HUES64 (cell line): ENCODE data around the gene POP4.

ENCODE experiments used
- H3K27ac ChIP-seq: 2 replicates; pipeline ENCODE4 v1.7.0; 2013; ENCODE audit warnings: low read depth, low read length, inconsistent platforms
- H3K27me3 ChIP-seq: 2 replicates; pipeline ENCODE4 v1.6.1; 2013; ENCODE audit warnings: mild to moderate bottlenecking, low read length; ENCODE audit not compliant: insufficient read depth
- H3K36me3 ChIP-seq: 2 replicates; pipeline ENCODE4 v1.6.1; 2013; ENCODE audit warnings: mild to moderate bottlenecking, low read length; ENCODE audit not compliant: insufficient read depth
- H3K4me1 ChIP-seq: 2 replicates; pipeline ENCODE4 v1.6.1; 2013; ENCODE audit warnings: mild to moderate bottlenecking, low read length, moderate library complexity; ENCODE audit not compliant: insufficient read depth
- H3K4me3 ChIP-seq: 2 replicates; pipeline ENCODE4 v1.5.1; 2013; ENCODE audit warnings: mild to moderate bottlenecking, low read length, moderate library complexity
- H3K9ac ChIP-seq: 2 replicates; pipeline ENCODE4 v1.6.1; 2013; ENCODE audit warnings: mild to moderate bottlenecking, low read depth, low read length
- H3K9me3 ChIP-seq: 2 replicates; pipeline ENCODE4 v1.6.1; 2013; ENCODE audit warnings: low read depth, low read length; ENCODE audit not compliant: insufficient read depth
- WGBS: fragments of 150-250, 120-280 bp; methylation state at CpG from one replicate; pipeline ENCODE4 v1.1.7; 2013; ENCODE audit warnings: missing lambda C conversion rate; 5-methylcytosine and 5-hydroxymethylcytosine counted together

POP4 gene

GRCh38 chr19:29636553-29637360 lies 30.7 kb downstream of the POP4 start:
- no peak overlapping the region for H3K9ac ChIP-seq
- no peaks in the 10 kb centered on the region for H3K27me3 ChIP-seq
- 83% methylated on average over 11 of the region's 12 CpGs for WGBS
- no peaks in the 10 kb centered on the region for H3K36me3 ChIP-seq
- no peak overlapping the region for H3K27ac ChIP-seq
- no peaks in the 10 kb centered on the region; the same call in 1 of the 2 replicates for H3K9me3 ChIP-seq
- no peak overlapping the region for H3K4me3 ChIP-seq
- no peaks in the 10 kb centered on the region for H3K4me1 ChIP-seq

GRCh38 chr19:29639086-29639485 lies 33.0 kb downstream of the POP4 start:
- 94% methylated on average over 8 of the region's 8 CpGs for WGBS

GRCh38 chr19:29640231-29640630 lies 34.1 kb downstream of the POP4 start:
- H3K36me3 ChIP-seq: no peaks in the 10 kb centered on the region
- no peak overlapping the region for H3K27ac ChIP-seq
- 94% methylated on average over 11 of the region's 12 CpGs for WGBS
- H3K4me3 ChIP-seq: no peak overlapping the region
- no peak overlapping the region for H3K9ac ChIP-seq
- H3K4me1 ChIP-seq: peaks cover 4% of the 10 kb centered on the region
- H3K9me3 ChIP-seq: no peaks in the 10 kb centered on the region
- H3K27me3 ChIP-seq: no peaks in the 10 kb centered on the region

More at GRCh38 chr19:29639086-29639485, 33.0 kb downstream of the POP4 start:
- Histone ChIP-seq H3K9ac (no peak overlapping the region), H3K4me3 (no peak overlapping the region), H3K27me3 (no peaks in the 10 kb centered on the region), H3K27ac (no peak overlapping the region), H3K9me3 (no peaks in the 10 kb centered on the region; the same call in 1 of the 2 replicates), H3K4me1 (no peaks in the 10 kb centered on the region), H3K36me3 (no peaks in the 10 kb centered on the region)

- WGBS: 89% methylated on average over 2 of the region's 2 CpGs
These were observed 35.5 kb downstream of the POP4 start for GRCh38 chr19:29641597-29641996.

GRCh38 chr19:29643361-29643935 lies 37.4 kb downstream of the POP4 start:
- Histone ChIP-seq H3K4me3 (no peak overlapping the region), H3K9ac (no peak overlapping the region), H3K36me3 (no peaks in the 10 kb centered on the region), H3K9me3 (no peaks in the 10 kb centered on the region), H3K27ac (no peak overlapping the region), H3K27me3 (no peaks in the 10 kb centered on the region), H3K4me1 (peaks cover 15% of the 10 kb centered on the region)
- WGBS: 94% methylated on average over 7 of the region's 7 CpGs

More at GRCh38 chr19:29641597-29641996, 35.5 kb downstream of the POP4 start:
- Histone ChIP-seq H3K4me3 (no peak overlapping the region), H3K27me3 (no peaks in the 10 kb centered on the region), H3K27ac (no peak overlapping the region), H3K9me3 (no peaks in the 10 kb centered on the region), H3K36me3 (no peaks in the 10 kb centered on the region), H3K9ac (no peak overlapping the region), H3K4me1 (peaks cover 15% of the 10 kb centered on the region)

GRCh38 chr19:29644210-29644609 lies 38.1 kb downstream of the POP4 start:
- Histone ChIP-seq H3K4me1 (peaks cover 15% of the 10 kb centered on the region), H3K36me3 (no peaks in the 10 kb centered on the region), H3K4me3 (no peak overlapping the region), H3K27ac (no peak overlapping the region), H3K27me3 (no peaks in the 10 kb centered on the region), H3K9me3 (no peaks in the 10 kb centered on the region), H3K9ac (no peak overlapping the region)
- 91% methylated on average over 6 of the region's 6 CpGs for WGBS

GRCh38 chr19:29645491-29645867 lies 39.4 kb downstream of the POP4 start:
- no peak overlapping the region for H3K27ac ChIP-seq
- H3K4me1 ChIP-seq: peaks cover 15% of the 10 kb centered on the region
- WGBS: 38% methylated on average over 5 of the region's 5 CpGs
- H3K36me3 ChIP-seq: no peaks in the 10 kb centered on the region
- H3K4me3 ChIP-seq: no peak overlapping the region
- no peaks in the 10 kb centered on the region for H3K27me3 ChIP-seq
- no peak overlapping the region for H3K9ac ChIP-seq
- H3K9me3 ChIP-seq: no peaks in the 10 kb centered on the region

- H3K4me3 ChIP-seq: no peak overlapping the region
- H3K27ac ChIP-seq: no peak overlapping the region
- no peaks in the 10 kb centered on the region for H3K27me3 ChIP-seq
- no peaks in the 10 kb centered on the region for H3K36me3 ChIP-seq
- H3K4me1 ChIP-seq: peaks cover 15% of the 10 kb centered on the region
- WGBS: 75% methylated on average over 8 of the region's 8 CpGs
- H3K9ac ChIP-seq: no peak overlapping the region
- no peaks in the 10 kb centered on the region for H3K9me3 ChIP-seq
These were observed 39.8 kb downstream of the POP4 start for GRCh38 chr19:29645911-29646310.

GRCh38 chr19:29650772-29651387 lies 44.8 kb downstream of the POP4 start:
- no peak overlapping the region for H3K27ac ChIP-seq
- 66% methylated on average over 4 of the region's 7 CpGs for WGBS
- no peak overlapping the region for H3K9ac ChIP-seq

GRCh38 chr19:29651622-29652394 lies 45.7 kb downstream of the POP4 start:
- 92% methylated on average over 7 of the region's 7 CpGs for WGBS
- no peaks in the 10 kb centered on the region for H3K4me1 ChIP-seq
- H3K27me3 ChIP-seq: no peaks in the 10 kb centered on the region
- H3K4me3 ChIP-seq: no peak overlapping the region
- H3K27ac ChIP-seq: no peak overlapping the region
- no peaks in the 10 kb centered on the region for H3K9me3 ChIP-seq
- H3K36me3 ChIP-seq: no peaks in the 10 kb centered on the region
- no peak overlapping the region for H3K9ac ChIP-seq

More at GRCh38 chr19:29650772-29651387, 44.8 kb downstream of the POP4 start:
- no peaks in the 10 kb centered on the region for H3K27me3 ChIP-seq
- no peaks in the 10 kb centered on the region for H3K36me3 ChIP-seq
- H3K4me3 ChIP-seq: no peak overlapping the region
- H3K4me1 ChIP-seq: peaks cover 5% of the 10 kb centered on the region
- H3K9me3 ChIP-seq: no peaks in the 10 kb centered on the region

- WGBS: 98% methylated on average over 4 of the region's 5 CpGs
- H3K27me3 ChIP-seq: no peaks in the 10 kb centered on the region
- no peak overlapping the region for H3K27ac ChIP-seq
- no peaks in the 10 kb centered on the region for H3K9me3 ChIP-seq
- no peak overlapping the region for H3K9ac ChIP-seq
- H3K36me3 ChIP-seq: no peaks in the 10 kb centered on the region
- no peak overlapping the region for H3K4me3 ChIP-seq
- no peaks in the 10 kb centered on the region for H3K4me1 ChIP-seq
These were observed 47.3 kb downstream of the POP4 start for GRCh38 chr19:29653398-29653797.
